DMS153 (cell line): Measurements from ENCODE around the gene KANK4.

ENCODE experiments used
- DNase-seq: peaks from one replicate; lab custom pipeline; 2025; lab: John Stamatoyannopoulos, UW

The KANK4 gene

DNA sequence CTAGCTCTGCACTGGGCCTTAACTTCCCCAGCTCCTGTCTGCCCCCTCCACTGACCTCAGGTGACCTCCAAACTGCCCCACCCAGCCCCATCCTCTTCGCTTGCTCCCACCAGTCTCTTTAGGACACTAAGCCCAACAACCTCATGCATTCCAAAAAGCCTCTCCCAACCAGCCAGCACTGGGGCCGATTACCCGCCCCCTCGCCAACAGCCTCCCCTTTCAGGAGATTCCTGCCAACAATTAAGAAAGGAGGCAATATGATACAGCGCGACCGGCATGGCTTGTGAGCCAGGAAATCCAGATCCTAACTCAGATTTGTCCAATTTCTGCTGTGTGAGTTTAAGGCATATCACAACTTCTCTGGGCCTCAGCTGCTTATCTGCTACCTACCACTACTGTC lies 14.7 kb downstream of the KANK4 start:
- DNase-seq = no peak

GRCh38 chr1:62301726-62302390 lies 17.4 kb downstream of the KANK4 start:
- DNase-seq = no peak

- DNase-seq = peak; percentile 31
These were observed 19.6 kb downstream of the KANK4 start for GRCh38 chr1:62299426-62300200.

DNA sequence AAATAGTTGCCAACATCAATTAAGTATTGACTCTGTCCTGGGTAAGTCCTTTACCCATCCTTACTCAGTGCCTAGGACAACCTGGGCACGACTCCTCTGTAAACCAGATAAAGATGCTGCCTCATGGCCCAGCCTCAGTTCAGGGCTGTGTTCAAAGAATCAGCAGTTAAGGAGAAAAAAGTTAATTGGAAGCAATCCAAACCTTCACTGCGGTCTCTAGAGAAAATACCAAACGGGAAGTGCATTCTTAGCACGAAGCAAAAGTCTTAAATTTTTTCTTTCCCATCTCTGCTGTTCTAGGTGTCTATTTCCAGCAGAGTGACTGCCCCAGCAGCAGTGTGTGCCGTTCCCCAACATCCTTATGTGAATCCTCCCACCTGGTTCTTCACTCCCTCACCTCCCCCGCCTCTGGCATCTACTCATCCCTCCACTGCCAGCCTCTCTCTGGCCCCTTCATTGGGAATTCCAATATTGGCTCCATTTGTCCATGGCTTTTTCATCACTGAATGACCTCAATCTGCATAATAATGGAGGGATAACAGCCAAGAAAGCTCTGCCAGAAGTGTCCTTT lies 23.2 kb downstream of the KANK4 start:
- DNase-seq = no peak

DNA sequence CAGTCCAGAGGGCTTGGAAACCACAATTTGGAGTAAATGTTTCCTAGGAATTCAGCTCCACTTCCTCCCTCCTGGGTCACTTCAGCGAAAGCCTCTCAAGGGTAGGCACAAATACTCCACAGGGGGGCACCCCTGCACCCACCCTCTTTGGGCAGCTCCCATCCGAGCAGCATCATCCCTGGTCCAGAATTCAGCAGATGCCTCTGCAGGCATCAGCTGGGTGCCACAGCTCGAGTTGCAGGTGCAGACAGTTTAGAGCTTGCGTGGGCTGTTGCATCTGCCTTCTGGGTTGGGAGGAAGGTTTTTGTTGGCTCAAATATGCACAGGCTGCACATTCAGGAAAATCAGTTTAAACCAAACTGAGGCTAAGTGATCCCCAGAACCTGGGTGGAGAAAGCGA lies 25.0 kb downstream of the KANK4 start:
- peak; percentile 25 for DNase-seq

- DNase-seq = no peak
These were observed 30.6 kb downstream of the KANK4 start for GRCh38 chr1:62288662-62289061.

- no peak for DNase-seq
These were observed 31.0 kb downstream of the KANK4 start for GRCh38 chr1:62288224-62288623.

- peak; percentile 27 for DNase-seq
These were observed 32.4 kb downstream of the KANK4 start for GRCh38 chr1:62286786-62287224.

GRCh38 chr1:62285984-62286785 lies 33.0 kb downstream of the KANK4 start:
- DNase-seq = peak; percentile 18

DNA sequence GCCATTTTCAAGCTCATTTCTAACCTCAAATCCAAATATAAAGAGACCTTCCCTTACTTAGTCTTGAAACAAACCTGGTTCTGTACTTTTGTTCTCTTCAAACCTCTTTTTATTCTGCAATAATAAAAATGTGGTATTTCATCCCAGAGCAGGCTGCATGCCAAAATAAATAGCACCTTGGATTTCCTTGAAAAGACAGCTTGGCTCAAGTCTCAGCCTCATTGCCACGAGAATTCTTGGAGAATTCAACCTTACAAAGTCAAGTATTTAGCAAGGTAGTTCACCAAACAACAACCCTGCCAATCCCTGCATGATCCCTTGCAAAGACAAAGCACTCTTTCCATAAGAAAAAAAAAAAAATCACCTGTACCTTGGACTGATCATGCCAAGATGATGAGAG lies 33.8 kb downstream of the KANK4 start:
- DNase-seq = no peak

DNA sequence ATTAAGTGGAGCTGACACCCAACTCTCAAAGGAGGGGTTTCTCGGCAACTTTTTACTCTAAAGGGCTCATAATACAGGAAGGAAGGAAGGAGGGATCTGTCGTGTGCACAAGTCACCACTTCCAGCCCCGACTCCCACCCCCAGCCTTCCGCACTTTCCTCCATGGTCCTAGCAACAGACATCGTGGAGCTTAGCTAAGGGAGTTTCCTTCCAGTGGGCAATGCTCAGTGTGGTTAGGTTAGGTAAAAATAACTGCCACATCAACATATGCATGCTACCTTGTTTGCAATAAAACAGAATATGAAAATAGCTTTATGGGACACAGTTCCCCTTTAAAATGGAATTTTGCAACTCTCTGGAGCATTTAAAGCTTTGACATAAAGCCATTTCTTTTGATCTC lies 35.2 kb downstream of the KANK4 start:
- no peak for DNase-seq

GRCh38 chr1:62282909-62283755 lies 36.1 kb downstream of the KANK4 start:
- DNase-seq = no peak

GRCh38 chr1:62281922-62282555 lies 37.2 kb downstream of the KANK4 start:
- DNase-seq = no peak

- DNase-seq = no peak
These were observed 38.2 kb downstream of the KANK4 start for GRCh38 chr1:62280960-62281465.

GRCh38 chr1:62280150-62280549 lies 39.1 kb downstream of the KANK4 start:
- DNase-seq = no peak

- DNase-seq = no peak
These were observed 42.4 kb downstream of the KANK4 start for GRCh38 chr1:62276791-62277190.

- no peak for DNase-seq
These were observed 44.4 kb downstream of the KANK4 start for GRCh38 chr1:62274496-62275485.

DNA sequence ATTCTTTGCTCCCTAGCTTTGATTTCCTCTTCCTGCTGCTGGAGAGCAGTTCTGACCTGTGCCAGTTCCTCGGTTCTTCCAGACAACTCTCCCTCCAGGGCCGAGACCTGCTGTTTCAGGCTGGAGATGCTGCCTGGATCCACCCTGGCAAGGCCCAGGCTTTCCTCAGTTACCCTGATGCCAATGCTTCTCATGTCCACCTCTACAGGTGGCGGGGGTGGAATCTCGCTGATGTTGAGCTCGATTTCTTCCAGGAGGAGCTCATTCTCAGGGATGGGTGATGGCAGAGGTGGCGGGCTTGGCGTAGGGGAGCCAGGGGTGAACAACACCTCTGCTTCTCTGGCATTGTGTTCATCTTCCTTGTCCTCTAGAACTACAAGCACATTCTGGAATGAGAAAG lies 45.3 kb downstream of the KANK4 start:
- DNase-seq = no peak

DNA sequence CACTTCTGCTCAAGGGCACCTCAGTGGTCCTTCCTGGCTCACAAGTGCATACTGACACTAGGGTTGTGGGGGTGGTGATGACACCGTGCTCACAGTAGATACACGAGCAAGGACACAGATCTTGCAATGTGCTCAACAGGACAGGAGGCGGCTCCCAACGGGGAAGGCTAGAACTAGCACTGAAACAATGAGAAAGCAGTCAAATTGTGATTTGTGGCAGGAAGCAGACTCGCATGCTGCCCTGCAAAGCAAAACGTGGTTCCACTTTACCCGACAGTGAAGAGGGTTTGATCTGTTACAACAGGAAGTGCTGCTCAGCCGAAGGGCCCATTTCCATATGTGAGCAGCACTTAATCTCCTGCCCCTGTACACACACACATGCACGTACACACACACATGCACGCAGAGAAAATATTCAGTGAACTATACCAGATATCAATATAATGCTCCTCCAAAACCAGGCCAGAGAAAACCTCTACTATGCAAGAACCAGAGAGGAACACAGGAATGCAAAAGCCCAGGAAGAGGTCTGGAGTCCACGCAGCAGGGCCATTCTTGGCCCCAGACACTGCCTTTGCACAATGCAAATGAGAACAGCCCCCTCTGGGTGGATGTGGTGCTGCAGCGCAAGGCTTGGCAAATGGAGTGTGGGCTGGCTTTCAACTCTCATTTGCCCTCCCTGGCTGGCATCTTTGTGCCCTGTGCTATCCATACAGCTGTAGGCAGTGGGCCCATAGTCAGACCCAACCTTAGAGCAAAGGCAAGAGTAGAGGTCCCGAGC lies 47.1 kb downstream of the KANK4 start:
- DNase-seq = peak; percentile 87
